ENCODE results near the gene STUM.

DNA sequence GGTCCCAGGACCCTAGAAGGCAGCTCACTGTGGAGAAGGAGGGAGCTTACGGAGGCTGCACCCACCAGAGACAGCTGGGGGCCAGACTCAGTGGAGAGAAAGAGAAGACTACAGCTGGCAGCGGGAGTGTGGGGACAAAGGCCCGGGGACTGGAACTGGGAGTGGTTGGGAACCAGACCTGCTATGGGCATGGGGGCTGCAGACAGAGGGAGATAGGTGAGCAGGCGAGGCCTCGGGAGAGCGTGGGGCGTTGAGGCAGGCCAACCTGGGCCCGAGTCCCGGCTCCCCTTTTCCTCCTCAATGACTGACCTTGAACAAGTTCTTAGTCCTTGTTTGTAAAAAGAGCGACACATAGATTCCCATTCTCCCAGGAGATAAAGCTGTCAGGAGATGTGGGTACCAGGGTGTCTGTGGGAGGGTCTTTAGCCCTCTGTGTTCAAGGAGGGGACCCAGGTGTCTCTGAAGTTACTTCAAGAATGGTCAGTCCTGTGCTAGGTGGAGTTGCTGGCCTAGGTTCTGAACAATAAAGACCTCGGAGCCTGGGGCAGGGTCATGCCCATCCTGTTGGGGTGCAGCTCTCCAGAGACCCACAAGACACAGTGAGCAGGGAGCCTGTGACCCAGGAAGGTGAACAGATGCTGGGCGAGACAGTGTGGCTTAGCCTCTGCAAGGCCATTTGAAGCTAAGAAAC, 102.6 kb downstream of the STUM start:
- TF ChIP-seq, protein P1, sequence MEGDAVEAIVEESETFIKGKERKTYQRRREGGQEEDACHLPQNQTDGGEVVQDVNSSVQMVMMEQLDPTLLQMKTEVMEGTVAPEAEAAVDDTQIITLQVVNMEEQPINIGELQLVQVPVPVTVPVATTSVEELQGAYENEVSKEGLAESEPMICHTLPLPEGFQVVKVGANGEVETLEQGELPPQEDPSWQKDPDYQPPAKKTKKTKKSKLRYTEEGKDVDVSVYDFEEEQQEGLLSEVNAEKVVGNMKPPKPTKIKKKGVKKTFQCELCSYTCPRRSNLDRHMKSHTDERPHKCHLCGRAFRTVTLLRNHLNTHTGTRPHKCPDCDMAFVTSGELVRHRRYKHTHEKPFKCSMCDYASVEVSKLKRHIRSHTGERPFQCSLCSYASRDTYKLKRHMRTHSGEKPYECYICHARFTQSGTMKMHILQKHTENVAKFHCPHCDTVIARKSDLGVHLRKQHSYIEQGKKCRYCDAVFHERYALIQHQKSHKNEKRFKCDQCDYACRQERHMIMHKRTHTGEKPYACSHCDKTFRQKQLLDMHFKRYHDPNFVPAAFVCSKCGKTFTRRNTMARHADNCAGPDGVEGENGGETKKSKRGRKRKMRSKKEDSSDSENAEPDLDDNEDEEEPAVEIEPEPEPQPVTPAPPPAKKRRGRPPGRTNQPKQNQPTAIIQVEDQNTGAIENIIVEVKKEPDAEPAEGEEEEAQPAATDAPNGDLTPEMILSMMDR (IDR thresholded peaks at IDR 0.05), result no peak
- TF ChIP-seq POLR2A (IDR thresholded peaks at IDR 0.05), result no peak
- no peak for TF ChIP-seq POLR2AphosphoS5 (IDR thresholded peaks at IDR 0.05)
- no peak for TF ChIP-seq EP300 (IDR thresholded peaks at IDR 0.05)

Data from upper lobe of left lung (tissue), 4 donors.